ENCODE data around the gene APP.

Gene APP

DNA sequence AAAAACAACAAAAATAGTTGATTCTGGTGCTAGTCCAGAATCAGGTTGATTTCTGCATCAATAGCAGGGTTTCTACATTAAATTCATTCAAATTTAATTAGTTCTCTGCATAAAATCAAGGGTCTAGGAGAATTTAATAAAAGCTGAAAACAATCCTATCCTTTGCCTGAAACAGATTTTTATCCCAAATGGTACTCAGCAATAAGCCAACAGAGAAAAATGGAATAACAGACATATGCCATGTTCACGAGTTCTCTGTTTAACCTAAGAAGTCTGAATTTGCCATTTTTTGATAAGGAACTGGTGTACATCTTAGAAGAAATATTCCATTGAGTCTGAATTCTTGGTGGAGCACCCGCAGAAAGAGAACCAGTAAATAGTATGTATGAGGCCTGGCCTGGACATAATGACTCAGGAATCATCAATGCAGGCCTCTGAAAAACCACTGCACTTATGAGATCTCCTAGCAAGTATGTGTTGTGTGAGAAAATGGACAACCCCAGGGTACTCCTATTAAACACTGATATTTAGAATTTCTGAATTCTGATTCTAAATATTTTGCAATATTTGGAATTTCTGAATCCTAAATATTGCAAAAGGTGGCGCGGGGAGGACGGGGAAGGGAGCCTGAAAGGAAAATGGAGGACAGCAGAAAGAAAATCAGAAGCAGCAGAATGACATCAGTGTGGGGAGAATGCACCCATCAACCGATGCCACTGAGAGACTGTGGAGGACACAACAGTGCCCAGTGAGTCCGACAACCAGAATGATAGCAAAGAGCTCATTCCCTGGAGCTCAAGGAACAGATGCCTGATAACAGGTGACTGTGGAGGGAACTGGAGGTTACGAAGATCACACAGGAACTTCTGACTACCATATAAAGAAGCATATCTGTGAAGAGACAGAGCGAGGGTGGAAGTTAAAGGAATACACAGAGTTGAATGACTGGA, 97.6 kb downstream of the APP start:
- intact Hi-C loops (cut with DNase I), result no loop called here

DNA sequence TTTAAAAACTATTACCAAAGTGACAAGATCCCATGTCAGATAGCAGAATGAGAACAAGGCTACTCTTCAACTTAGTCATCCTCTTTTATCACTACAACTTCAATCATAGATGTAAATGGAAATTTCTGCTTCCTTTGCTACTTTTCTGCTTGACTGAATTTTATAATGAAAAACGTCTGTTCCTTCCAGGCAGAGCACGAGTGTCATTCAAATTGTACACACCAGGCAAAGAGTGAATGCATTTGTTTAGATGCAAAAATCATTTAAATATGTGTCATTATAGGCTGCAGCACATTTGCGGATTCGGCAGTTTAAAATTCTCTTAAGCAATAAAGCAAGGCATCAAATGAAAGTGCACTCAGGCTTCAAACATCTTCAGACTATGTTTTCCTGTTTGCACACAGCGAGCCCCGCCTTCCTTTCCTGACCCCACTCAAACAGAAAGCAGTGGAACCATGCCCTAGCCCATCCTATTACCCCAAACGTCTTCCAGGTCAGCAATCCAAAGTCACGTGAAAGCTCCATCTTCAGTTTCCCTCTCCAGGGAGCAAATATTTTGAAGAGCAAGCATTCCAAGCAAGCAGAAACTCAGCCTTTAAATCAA, 99.6 kb downstream of the APP start:
- DNase-seq, result no peak

More for the DNA sequence above, 97.6 kb downstream of the APP start:
- DNase-seq, result no peak

DNA sequence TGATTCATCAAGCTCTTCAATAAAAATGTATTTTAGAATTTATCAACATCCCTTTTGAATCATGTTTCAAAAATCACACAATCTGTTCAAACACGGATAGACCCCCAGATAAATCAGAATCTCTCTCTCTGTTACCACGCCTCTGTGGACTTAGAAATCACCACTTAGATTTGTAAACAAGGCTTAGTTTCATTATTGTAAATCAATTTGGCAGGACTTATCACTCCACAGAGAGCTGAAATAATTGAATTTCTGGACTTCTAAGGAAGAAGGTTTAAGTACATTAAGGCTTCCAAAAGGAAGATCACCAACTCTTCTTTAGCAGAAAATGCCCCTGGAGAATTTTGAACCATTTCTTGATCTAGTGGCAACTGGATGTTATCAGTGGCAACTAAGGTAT, 100.4 kb downstream of the APP start:
- DNase-seq, result no peak

More for the DNA sequence above, 99.6 kb downstream of the APP start:
- intact Hi-C loops (cut with DNase I), result no loop called here

DNA sequence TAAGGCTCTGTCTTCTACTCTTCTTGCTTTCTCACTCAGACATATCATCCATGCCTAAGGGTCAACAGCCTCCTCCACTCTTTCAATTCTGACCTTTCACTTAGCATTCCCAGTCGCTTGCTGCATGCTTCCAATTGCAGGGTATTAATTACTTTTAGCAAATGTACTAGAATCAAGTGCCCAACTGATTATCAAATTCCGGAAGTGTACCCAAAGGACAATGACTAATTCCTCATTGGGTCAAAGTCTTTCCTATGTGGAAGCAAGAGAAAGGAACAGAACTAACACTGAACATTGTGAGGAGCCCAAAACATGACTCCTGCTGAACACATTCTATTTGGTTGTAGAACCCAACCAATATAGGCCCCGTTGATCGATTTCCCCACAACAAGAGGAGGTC, 101.8 kb downstream of the APP start:
- DNase-seq, result no peak
- intact Hi-C loops (cut with DNase I), result no loop called here

More for the DNA sequence above, 100.4 kb downstream of the APP start:
- intact Hi-C loops (cut with DNase I), result no loop called here

DNA sequence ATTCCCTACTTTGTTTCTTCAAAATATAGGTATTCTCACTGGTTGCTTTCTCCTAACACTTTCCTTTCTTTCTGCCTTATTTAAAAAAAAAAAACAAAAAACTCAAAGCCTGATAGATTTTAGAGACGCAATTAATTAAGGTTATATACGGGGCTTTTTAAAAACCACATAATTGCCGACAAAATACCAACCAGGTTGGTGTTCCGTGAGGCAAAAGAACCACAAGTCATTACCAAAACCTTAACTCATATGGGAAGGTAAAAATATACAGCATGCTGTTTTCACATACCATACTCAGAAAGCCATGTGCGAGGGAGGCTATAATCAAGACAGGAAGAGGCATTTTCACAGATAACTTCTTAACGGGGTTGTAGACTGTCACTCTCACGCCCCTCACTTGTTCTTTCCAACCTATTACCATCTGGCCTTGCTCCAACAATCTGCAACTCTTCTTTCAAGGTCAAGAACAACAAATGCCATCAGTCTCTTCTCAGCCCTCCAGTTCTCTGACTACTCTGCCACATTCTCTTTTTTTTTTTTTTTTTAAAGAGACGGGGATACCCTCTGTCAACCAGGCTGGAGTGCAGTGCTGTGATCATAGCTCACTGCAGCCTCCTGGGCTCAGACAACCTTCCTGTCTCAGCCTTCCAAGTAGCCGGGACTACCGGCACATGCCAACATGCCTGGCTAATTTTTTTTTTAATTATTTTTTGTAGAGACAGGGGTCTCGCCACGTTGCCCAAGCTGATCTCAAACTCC, 102.6 kb downstream of the APP start:
- no peak for DNase-seq

DNA sequence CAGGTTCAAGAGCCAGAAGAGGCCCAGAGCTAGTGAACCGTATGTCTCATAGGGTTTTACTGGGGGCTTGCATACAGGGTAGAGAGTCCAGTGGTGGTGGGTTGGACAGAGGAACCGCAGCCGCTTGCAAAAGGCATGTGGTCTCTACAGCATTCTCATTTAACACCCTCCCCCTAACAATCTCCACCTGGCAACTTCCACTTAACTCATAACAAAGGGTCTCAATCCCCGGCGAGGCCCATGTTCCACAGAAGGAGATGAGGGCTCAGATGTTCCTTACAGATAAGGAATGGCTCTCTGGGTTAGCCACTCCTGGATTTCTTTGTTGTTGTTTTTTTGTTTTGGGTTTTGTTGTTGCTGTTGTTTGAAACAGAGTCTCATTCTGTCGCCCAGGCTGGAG, 106.1 kb downstream of the APP start:
- intact Hi-C loops (cut with DNase I), result no loop called here
- no peak for DNase-seq

More for the DNA sequence above, 102.6 kb downstream of the APP start:
- intact Hi-C loops (cut with DNase I), result no loop called here

DNA sequence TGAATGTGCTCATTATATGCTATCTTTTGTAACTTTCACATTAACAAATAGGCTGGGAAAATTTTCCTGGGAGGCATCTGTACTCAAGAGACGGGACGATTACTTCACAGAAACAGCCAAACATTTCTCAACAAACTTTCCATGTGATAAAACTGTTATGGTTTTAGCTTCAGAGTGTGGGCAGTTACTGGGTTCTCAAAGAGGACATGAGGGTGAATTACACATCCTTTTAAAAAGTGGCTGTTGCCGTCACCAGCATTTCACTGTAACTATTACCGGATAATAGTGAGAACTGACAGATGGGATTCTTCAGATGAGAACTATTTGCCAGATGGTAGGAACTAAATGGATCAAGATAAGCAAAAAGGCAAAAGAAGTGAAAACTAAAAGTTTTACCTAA, 109.1 kb downstream of the APP start:
- intact Hi-C loops (cut with DNase I), result no loop called here
- DNase-seq, result no peak

DNA sequence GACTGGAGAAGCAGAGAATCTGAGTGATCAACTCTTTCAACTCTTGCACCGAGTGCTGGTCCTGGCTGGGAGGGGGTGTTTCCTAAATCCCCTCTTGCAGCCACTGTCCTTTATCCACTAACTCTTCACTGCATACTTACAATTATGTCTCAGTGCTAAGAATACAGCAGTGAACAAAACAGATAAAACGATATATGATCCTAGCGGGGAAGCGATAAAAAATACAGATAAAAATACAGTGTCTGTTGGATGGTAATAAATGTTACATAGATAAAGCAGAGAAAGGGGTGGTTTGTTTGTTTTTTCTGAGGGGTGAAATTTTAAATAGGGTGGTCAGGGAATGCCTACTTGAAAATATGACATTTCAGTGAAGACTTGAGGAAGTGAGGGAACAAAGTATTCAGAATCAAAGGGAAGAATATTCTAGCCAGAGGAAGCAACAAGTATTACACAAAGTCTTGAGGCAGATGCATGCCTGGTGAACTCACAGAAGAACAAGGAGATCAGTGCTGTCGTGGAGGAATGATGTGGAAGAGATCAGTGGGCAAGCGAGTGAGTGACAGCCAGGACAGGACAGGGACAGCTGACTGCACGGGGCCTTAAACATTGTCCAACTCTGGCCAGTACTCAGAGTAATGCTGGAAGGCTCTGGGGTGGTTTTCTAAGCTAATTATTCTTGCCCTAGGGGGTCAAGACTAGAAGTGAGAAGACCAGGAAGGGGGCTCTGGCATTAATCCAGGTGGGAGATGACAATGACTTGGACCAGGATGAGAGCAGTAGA, 110.0 kb downstream of the APP start:
- DNase-seq, result no peak
- intact Hi-C loops (cut with DNase I), result no loop called here

DNA sequence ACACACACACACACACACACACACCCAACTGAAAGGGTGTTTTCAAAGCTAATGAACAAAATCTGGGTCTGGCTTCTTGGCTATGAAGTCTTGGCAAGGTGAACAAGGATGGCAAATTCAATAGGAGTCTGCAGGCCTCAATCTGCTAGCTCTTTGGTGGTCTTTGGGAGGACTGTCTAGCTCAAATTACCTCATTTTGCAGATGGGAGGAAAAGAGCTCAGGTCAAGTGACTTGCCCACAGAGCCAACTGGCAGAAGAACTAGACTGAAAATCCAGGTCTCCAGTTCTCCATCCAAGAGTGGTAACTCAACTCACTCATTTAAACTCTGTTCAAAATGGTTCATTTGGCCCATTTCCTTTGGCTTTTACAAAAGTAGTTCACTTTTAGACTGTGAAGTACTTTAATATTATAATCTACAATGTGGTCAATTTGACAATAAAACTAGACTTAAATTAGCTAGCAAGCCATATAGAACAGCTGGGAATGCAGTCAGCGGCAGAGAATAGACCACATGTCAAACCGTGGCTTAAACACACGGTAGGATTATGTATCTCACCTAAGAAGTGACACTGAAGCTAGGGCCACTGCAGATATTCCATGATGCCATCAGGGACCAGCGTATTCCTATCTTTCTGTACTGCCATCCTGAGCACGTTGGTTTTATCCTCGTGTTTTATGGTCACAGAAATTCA, 112.9 kb downstream of the APP start:
- DNase-seq, result no peak
- intact Hi-C loops (cut with DNase I), result no loop called here

DNA sequence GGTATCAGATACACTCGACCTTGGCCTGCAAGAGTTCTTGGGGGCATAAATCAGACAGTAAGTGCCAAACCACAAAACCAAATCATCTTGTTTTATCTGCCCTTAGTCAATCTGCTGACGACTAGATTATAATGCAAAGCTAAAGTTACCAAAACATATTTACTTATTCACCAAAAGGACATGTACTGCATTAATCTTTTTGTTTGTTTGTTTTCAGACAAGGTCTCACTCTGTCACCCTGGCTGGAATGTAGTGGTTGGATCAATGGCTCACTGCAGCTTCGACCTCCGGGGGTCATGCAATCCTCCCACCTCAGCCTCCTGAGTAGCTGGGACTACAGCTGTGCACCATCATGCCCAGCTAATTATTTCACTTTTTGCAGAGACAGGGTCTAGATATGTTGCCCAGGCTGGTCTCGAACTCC, 114.7 kb downstream of the APP start:
- intact Hi-C loops (cut with DNase I), result no loop called here
- no peak for DNase-seq

DNA sequence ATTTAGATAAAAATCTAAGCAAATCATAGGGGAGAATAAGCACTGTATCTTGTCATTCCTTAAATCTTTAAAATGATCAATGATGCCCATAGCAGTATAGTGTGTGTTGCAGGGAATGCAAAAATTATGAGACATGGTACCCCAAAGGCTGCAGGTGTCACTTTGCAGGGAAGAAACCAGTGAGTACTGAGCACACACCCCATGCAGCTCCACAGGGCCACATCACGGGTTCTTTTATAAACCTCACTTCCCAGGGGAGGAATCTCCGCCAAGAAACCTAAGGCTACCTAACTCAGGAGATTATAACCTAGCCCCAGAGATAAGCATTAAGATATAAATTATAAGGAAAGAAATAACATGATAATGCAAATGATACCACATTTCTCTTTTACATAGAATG, 115.6 kb downstream of the APP start:
- intact Hi-C loops (cut with DNase I), result no loop called here

DNA sequence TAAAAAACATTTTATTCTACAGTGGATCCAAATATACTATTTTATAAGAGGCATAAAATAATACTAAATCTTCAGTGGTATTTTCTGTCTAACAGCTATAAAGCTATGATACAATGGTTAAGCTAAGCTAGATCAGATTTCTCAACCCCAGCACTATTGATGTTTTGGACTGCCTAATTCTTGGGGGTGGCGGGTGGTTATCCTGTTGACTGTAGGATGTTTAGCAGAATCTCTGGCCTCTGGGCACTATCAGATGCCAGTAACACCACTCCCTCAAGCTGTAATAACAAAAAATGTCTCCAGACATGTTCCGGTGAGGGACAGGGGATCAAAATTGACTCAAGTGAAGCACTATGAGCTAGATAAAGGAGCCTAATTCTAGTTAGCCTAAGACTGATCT, 118.5 kb downstream of the APP start:
- intact Hi-C loops (cut with DNase I), result no loop called here
- no peak for DNase-seq

More for the DNA sequence above, 115.6 kb downstream of the APP start:
- no peak for DNase-seq

DNA sequence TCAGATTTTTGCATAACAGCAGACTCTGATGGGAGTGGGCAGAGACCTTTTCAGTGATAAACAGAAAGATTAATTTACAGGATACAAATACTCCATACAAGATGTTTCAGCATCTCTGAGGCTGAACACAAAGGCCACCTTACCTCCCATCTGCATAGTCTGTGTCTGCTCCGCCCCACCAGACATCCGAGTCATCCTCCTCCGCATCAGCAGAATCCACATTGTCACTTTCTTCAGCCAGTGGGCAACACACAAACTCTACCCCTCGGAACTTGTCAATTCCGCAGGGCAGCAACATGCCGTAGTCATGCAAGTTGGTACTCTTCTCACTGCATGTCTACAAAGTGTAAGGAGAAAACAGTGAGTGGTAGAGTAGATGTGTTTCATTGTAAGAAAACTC, 119.7 kb downstream of the APP start:
- intact Hi-C loops (cut with DNase I), result no loop called here

DNA sequence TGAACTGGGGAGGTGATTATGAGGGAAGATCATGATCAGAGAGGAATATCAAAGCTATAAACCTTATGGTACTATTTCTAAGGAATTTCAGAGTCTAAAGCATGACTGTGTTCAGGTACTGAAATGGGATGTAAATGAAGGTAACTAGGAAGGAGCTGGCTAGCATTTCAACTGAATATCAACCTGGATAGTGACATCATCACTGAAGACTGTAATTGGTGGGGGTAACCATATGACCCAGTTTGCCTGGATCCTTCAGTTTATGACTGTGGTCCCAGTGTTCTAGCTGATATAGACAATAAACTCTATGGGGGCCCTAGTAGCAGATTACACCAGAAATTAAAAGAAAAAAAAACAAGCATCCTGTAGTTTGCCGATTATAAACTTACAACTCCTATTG, 120.8 kb downstream of the APP start:
- no peak for DNase-seq
- intact Hi-C loops (cut with DNase I), result no loop called here

More for the DNA sequence above, 119.7 kb downstream of the APP start:
- no peak for DNase-seq

DNA sequence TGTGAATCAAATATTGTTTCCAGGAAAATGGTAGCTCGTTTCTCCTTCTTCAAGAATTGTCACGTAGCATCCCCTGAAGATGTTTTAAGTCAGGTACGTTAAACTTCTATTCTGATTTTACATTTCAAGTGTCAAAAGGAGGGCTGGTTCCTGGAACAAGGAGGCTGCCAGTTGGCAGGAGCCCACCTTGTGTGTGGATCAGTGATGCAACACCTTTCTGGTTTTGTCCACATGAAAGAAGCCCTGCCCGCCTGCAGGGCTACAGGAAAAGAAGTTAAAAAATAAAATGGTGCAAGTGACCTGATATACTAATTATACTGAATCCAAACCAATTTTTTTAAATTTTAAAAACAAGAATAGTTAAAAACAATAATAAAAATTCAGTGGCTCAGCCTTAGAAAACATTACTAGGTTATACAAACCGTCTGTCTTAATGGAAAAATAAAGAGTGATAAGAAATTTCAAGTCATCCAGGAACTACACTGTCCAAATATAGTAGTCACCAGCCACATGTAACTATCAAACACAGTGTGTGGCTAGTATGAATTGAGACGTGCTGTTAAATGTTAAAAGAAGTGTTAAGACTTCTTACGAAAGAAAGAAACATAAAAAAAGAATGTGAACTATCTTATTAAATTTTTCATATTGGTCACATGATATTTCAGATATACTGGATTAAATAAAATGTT, 123.1 kb downstream of the APP start:
- intact Hi-C loops (cut with DNase I), result no loop called here
- no peak for DNase-seq

DNA sequence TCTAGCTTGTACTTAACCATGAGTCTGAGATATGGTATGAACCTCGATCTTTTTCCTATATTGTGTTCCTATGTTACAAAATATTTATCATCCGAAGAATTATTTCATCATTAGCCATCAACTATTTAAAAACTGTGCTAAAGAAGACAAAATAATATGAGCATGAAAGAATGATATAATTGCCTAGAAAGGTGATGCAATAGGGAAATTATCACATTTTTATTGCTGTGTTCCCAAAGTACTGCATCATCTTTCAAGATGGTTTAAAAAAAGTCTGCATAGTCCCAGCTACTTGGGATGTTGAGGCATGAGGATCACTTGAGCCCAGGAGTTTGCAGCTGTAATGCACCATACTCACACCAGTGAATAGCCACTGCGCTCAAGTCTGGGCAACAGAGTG, 126.7 kb downstream of the APP start:
- intact Hi-C loops (cut with DNase I), result no loop called here
- no peak for DNase-seq

DNA sequence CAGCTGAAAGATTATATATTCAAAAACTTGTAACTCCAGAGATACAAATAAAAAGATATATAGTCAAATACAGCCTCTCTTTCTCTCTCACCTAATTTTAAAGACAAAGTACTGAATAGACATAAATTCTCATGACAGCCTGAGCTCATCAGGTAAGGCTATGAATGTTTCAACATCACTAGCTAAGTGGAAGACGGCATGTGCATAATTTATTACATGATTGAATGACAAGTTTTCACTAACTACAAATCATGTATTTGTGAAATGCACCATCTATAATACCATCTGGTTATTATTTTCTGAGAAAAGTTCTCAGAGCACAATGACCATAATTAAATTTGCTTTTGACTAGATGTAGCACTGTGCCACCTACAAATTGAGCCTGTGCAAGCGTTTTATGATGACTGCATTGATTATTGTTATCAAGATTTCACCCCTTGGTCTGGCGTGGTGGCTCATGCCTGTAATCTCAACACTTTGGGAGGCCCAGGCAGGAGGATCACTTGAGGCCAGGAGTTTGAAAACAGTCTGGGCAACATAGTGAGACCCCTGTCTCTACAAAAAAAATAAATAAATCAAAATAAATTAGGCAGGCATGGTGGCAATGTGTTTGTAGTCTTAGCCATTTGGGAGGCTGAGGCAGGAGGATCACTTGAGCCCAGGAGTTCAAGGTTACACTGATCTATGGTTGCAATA, 128.2 kb downstream of the APP start:
- DNase-seq, result no peak
- intact Hi-C loops (cut with DNase I), result no loop called here

DNA sequence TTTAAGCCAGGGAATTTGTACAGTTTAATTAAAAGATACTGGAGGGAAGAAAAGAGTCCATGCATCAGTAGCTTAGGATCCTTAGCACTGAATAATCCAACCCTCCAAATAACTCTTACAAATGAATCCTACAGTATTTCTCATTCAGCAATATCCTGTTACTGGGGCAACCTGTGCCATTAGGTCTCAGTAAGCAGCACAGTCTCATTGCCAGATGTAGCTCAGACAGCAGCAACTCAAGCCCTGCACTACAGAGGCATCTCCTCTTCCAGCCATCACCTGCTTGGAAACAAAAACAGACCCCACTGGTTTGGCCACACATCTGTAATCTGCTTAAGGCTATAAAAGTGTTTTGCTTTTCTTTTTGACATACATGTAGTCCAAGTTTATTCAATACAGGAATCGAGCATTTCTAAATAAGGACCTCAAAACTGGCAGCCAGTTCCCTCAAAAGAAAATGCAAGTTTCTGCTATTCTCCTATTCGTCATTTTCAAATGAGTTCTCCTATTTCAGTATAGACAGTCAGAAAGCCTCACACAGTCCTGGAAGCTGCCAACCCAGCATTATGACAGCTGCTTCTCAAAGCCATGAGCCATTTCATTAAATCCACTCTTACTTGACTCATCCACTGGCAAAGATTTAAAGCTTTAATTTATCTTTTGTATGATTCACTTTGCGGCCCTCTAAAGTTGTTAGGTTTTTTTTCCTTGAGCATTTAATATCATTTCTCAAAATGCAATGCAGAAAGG, 129.0 kb downstream of the APP start:
- DNase-seq, result no peak
- intact Hi-C loops (cut with DNase I), result no loop called here

Data from posterior cingulate gyrus (tissue), 11 donors.